ENCODE data around the gene GPR15.

The GPR15 gene

DNA sequence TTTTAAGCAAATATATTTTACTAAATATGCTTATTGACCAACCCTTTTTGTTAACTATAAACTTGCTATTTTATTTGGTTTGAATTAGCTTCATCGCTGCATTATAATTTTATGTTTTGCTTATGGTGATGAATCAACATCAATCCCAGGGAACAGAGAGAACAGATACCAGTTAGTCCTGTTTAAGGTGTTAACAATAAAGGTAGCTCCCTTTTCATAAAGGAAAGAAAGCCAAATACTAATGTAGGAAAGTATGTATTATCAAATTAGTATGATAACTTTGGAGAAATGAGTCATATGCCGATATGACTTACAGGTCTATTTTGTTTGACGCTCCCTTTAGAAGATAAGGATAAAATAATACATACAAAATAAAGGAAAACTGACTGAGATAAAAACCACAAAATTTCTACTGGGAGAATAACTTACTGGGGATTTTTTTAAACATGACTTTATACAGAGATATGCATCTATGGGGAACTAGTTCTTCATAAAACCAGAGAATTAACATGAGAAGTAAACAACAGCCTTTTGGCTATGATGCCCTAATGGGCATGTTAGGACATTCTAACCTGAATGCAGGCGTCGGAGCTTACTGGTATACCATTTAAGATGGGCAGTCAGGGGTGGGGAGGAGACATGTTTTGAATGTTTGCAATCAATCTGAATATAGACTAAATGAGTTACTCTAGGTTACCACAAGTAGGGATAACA is 29.8 kb upstream of the GPR15 start:
- TF ChIP-seq, protein P1, sequence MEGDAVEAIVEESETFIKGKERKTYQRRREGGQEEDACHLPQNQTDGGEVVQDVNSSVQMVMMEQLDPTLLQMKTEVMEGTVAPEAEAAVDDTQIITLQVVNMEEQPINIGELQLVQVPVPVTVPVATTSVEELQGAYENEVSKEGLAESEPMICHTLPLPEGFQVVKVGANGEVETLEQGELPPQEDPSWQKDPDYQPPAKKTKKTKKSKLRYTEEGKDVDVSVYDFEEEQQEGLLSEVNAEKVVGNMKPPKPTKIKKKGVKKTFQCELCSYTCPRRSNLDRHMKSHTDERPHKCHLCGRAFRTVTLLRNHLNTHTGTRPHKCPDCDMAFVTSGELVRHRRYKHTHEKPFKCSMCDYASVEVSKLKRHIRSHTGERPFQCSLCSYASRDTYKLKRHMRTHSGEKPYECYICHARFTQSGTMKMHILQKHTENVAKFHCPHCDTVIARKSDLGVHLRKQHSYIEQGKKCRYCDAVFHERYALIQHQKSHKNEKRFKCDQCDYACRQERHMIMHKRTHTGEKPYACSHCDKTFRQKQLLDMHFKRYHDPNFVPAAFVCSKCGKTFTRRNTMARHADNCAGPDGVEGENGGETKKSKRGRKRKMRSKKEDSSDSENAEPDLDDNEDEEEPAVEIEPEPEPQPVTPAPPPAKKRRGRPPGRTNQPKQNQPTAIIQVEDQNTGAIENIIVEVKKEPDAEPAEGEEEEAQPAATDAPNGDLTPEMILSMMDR (conservative IDR thresholded peaks at IDR 0.05; ENCODE audit: control insufficient read depth, insufficient read depth, low read depth, low read length), result no peak

DNA sequence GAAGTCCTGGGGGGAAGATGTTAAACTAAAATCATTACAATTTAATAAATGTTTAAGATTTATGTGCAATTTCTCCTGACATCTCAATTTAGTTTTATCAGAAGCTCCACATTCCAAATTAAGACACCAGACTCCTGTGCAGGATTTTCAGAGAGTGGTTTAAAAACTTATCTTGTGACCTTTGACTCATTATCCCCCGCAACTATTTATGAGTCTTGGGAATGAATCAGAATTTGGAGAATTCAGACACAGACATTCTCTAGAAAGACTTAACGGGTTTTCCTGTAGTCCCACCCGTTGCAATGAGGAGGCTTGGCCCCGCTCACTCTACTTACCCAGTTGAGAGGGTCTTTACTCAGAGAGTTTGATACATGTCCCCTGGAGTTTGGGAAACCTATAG is 27.2 kb upstream of the GPR15 start:
- TF ChIP-seq, protein P1 (conservative IDR thresholded peaks at IDR 0.05; ENCODE audit: control insufficient read depth, insufficient read depth, low read depth, low read length), result no peak
- no peak for DNase-seq (ENCODE audit: low read depth)
- H3K4me3 ChIP-seq (ENCODE audit: control insufficient read depth, low read depth, low read length), result no peak overlapping the region

More for the DNA sequence above, 29.8 kb upstream of the GPR15 start:
- DNase-seq (ENCODE audit: low read depth), result no peak
- no peak overlapping the region for H3K4me3 ChIP-seq (ENCODE audit: control insufficient read depth, low read depth, low read length)

DNA sequence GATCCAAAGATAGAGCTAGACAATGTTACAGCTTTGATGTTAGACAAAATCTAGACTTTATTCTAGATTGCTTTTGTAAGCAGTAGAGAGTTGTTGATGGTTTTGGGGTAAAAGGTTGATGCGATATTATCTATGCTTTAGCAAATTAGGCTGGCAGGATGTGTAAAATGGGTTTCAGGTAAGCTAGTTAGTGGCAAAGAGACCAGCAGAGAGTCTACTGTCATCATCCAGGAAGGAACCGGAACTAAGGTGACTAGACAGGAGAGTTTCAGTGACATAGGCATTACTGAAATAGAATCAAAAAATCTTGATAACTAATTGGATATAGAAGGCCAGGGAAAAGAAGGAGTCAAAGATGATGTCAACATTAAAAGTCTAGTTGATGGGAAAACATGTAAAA is 23.2 kb upstream of the GPR15 start:
- no peak for DNase-seq (ENCODE audit: low read depth)
- H3K4me3 ChIP-seq (ENCODE audit: control insufficient read depth, low read depth, low read length), result no peak overlapping the region
- TF ChIP-seq, protein P1 (conservative IDR thresholded peaks at IDR 0.05; ENCODE audit: control insufficient read depth, insufficient read depth, low read depth, low read length), result no peak

DNA sequence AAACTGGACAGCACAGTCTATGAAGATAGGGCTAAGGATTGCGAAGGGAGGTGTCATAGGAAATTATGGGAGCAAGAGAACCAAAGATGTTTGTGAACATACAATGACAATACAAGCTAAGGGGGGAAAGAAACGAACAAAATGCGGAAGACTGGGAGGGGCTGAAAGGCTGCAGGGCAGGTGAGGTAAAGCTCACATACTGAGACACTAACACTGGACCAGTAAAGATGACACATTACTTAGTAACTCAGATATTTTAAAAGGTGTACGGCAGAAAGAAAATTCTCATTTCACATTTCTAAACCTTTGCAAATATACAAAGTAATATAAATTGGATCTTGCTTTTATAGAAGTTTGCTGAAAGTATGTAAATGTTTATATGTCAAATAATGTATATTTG is 19.2 kb upstream of the GPR15 start:
- H3K4me3 ChIP-seq (ENCODE audit: control insufficient read depth, low read depth, low read length), result no peak overlapping the region
- TF ChIP-seq, protein P1 (conservative IDR thresholded peaks at IDR 0.05; ENCODE audit: control insufficient read depth, insufficient read depth, low read depth, low read length), result no peak
- no peak for DNase-seq (ENCODE audit: low read depth)

DNA sequence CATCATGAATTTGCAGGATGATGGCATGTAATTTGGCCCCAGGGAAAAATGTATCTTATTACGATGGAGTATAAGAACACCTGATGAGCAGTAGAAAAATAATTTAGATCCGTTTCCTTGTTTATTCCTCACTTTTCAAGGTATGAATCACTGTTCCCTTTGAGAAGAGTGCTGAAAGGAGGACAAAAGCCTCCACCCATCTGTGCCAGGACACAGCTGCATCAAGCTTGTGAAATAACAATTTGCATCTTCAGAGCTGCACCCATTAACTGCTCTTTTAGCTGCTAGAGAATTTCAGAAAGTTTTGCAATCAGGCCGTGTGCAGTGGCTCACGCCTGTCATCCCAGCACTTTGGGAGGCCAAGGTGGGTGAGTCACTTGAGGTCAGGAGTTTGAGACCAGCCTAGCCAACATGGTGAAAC is 18.7 kb upstream of the GPR15 start:
- TF ChIP-seq, protein P1 (conservative IDR thresholded peaks at IDR 0.05; ENCODE audit: control insufficient read depth, insufficient read depth, low read depth, low read length), result no peak
- DNase-seq (ENCODE audit: low read depth), result peak; percentile 89
- no peak overlapping the region for H3K4me3 ChIP-seq (ENCODE audit: control insufficient read depth, low read depth, low read length)

DNA sequence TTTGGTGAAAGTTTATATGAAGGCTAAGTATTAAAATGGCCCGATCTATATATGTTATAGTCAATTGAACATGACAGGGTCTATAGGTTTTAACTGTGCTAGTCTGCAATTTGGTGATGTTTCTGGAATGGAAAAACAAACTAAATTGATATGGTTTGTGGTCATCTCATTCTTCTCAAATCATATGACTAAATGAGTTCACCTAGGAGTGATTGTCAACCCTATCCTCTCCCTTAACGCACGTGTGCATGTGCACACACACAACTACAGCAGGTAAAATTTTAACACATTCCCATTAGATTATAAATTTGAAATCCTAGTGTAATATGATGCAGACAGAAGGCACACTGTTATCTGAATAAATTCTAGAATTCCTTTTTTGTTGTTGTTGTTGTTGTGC is 18.0 kb upstream of the GPR15 start:
- no peak for DNase-seq (ENCODE audit: low read depth)
- H3K4me3 ChIP-seq (ENCODE audit: control insufficient read depth, low read depth, low read length), result no peak overlapping the region
- TF ChIP-seq, protein P1 (conservative IDR thresholded peaks at IDR 0.05; ENCODE audit: control insufficient read depth, insufficient read depth, low read depth, low read length), result no peak

All from fibroblast of mammary gland (primary cell).